GM12878 (cell line): Measurements from ENCODE around the gene VASH1. TPM values are rescaled to one million over a fixed set of nuclear protein-coding genes. Genes with fewer than 3 reads are reported as not detected.

Experiments
- BCLAF1 ChIP-seq: fragments of 450-650 bp; IDR thresholded peaks from 2 replicates; pipeline ENCODE4 v1.6.1; 2017; ENCODE audit warnings: antibody characterized with exemption, mild to moderate bottlenecking, moderate library complexity
- KLF5 ChIP-seq: fragments of 450-650 bp; IDR thresholded peaks from 2 replicates; pipeline ENCODE4 v1.6.1; 2014; ENCODE audit warnings: mild to moderate bottlenecking; ENCODE audit not compliant: partially characterized antibody
- MXI1 ChIP-seq: fragments of 150-350 bp; IDR thresholded peaks from 2 replicates; pipeline ENCODE4 v1.6.1; 2011; ENCODE audit warnings: low read depth, mild to moderate bottlenecking, inconsistent platforms, low read length, improper control_type of control experiment
- SREBF1 ChIP-seq: IDR thresholded peaks from 2 replicates; pipeline ENCODE4 v1.6.1; 2012; ENCODE audit warnings: mild to moderate bottlenecking, low read length
- polyA plus RNA-seq, 11 experiments: library from polyadenylated mRNA; depleted of rRNA in 4 of 11; unstranded in 6 of 11; stranded (reverse) in 5 of 11; fragments of >200 nt; fragmentation: Nextera tagmentation in 4 of 11; fragmentation: Illumina TruSeq in 1 of 11; extraction: Ambion mirVana in 4 of 11; extraction: Trizol in 1 of 11; gene quantifications; 1 replicate in 1 of 11; 2 replicates in 10 of 11; pipeline versions ENCODE4 v1.2.1 to v1.2.3, GENCODE V29; 2011 to 2016; ENCODE audit warnings: inconsistent platforms in 2 of 11, missing spikeins in 2 of 11, low read depth in 1 of 11
- total RNA-seq, 4 experiments: library from RNA; depleted of rRNA in 3 of 4; stranded (reverse); fragments of >200 nt in 3 of 4; fragmentation: Illumina TruSeq in 1 of 4; extraction: Trizol in 1 of 4; gene quantifications; 2 replicates each; pipeline versions ENCODE4 v1.2.1 to v1.2.3, GENCODE V29; 2013 to 2021
- TF ChIP-seq, protein P1 (sequence below): IDR thresholded peaks from 2 replicates; pipeline ENCODE4 v1.6.1; 2012; ENCODE audit warnings: improper control_type of control experiment, low read depth, low read length; ENCODE audit not compliant: insufficient replicate concordance

The VASH1 gene
- total and polyA plus RNA-seq, 10 of the 15 experiments (the other 5 are each of a cell fraction or from before 2014, with no cell fraction given): 0.06 to 2.3 (median 0.53) TPM

DNA sequence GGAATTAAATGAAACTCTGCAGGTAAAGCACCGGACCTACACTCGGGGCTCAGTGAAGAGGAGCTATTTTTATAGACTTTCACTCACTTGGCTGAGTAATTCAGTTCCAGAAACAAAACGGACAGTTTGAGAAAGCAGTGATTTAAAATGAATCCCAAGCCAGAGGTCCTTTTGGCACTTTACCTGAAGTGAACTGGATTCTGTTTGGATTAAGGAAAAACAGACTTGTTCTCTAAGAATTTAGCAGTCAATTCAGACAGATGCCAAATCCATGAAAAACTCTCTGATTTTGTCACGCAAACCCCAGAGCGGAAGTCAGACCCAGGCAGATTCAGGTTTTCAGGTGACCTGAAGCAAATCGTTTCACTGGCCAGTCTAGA lies 4.9 kb upstream of the VASH1 start (continued):
- TF ChIP-seq, protein P1, sequence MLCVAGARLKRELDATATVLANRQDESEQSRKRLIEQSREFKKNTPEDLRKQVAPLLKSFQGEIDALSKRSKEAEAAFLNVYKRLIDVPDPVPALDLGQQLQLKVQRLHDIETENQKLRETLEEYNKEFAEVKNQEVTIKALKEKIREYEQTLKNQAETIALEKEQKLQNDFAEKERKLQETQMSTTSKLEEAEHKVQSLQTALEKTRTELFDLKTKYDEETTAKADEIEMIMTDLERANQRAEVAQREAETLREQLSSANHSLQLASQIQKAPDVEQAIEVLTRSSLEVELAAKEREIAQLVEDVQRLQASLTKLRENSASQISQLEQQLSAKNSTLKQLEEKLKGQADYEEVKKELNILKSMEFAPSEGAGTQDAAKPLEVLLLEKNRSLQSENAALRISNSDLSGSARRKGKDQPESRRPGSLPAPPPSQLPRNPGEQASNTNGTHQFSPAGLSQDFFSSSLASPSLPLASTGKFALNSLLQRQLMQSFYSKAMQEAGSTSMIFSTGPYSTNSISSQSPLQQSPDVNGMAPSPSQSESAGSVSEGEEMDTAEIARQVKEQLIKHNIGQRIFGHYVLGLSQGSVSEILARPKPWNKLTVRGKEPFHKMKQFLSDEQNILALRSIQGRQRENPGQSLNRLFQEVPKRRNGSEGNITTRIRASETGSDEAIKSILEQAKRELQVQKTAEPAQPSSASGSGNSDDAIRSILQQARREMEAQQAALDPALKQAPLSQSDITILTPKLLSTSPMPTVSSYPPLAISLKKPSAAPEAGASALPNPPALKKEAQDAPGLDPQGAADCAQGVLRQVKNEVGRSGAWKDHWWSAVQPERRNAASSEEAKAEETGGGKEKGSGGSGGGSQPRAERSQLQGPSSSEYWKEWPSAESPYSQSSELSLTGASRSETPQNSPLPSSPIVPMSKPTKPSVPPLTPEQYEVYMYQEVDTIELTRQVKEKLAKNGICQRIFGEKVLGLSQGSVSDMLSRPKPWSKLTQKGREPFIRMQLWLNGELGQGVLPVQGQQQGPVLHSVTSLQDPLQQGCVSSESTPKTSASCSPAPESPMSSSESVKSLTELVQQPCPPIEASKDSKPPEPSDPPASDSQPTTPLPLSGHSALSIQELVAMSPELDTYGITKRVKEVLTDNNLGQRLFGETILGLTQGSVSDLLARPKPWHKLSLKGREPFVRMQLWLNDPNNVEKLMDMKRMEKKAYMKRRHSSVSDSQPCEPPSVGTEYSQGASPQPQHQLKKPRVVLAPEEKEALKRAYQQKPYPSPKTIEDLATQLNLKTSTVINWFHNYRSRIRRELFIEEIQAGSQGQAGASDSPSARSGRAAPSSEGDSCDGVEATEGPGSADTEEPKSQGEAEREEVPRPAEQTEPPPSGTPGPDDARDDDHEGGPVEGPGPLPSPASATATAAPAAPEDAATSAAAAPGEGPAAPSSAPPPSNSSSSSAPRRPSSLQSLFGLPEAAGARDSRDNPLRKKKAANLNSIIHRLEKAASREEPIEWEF: no peak
- TF ChIP-seq KLF5 (no peak), SREBF1 (no peak), MXI1 (no peak), BCLAF1 (no peak)
